Measurements from ENCODE around the gene GFM2.
"Not testable (repeated sequence)": the region's sequence is repeated elsewhere in the genome, so short reads cannot be mapped to it uniquely, and the experiment has no call there.

GFM2 gene

GRCh38 chr5:74765201-74765600, 1.7 kb downstream of the GFM2 start:
- no peaks in the 10 kb centered on the region for H3K27me3 Mint-ChIP-seq
- ATAC-seq (replicated peaks), result no peak
- H3K4me1 Mint-ChIP-seq (ENCODE audit: low read depth in 2 of 2), result peaks cover 22 to 44% of the 10 kb centered on the region in 2 donors
- DNase-seq, result no peak
- H3K36me3 Mint-ChIP-seq (ENCODE audit: insufficient read depth), result peaks cover 33% of the 10 kb centered on the region
- peak overlapping the region in 1 of 2 donors; percentile 16 for H3K27ac Mint-ChIP-seq
- peak overlapping the region; percentile 98 to 100 for H3K4me3 Mint-ChIP-seq
- no peaks in the 10 kb centered on the region for H3K9me3 Mint-ChIP-seq

GRCh38 chr5:74763504-74763903, 3.4 kb downstream of the GFM2 start:
- ATAC-seq (replicated peaks) (no peak), DNase-seq (no peak)
- Mint-ChIP-seq H3K36me3 (ENCODE audit: insufficient read depth) (peaks cover 23% of the 10 kb centered on the region), H3K27ac (no peak overlapping the region), H3K4me3 (no peak overlapping the region), H3K27me3 (no peaks in the 10 kb centered on the region), H3K9me3 (no peaks in the 10 kb centered on the region), H3K4me1 (ENCODE audit: low read depth in 2 of 2) (peaks cover 23 to 43% of the 10 kb centered on the region in 2 donors)

- Mint-ChIP-seq H3K4me1 (ENCODE audit: low read depth in 2 of 2) (peaks cover 23 to 36% of the 10 kb centered on the region in 2 donors), H3K4me3 (no peak overlapping the region), H3K27me3 (no peaks in the 10 kb centered on the region), H3K27ac (no peak overlapping the region), H3K36me3 (ENCODE audit: insufficient read depth) (peaks cover 23% of the 10 kb centered on the region), H3K9me3 (no peaks in the 10 kb centered on the region)
- DNase-seq (no peak), ATAC-seq (replicated peaks) (no peak)
Observed at GRCh38 chr5:74762599-74762998, 4.3 kb downstream of the GFM2 start.

- Mint-ChIP-seq H3K27me3 (no peaks in the 10 kb centered on the region), H3K4me3 (no peak overlapping the region), H3K36me3 (ENCODE audit: insufficient read depth) (peaks cover 24% of the 10 kb centered on the region), H3K27ac (peak overlapping the region in 1 of 2 donors; percentile 35), H3K9me3 (no peaks in the 10 kb centered on the region), H3K4me1 (ENCODE audit: low read depth in 2 of 2) (peaks cover 14 to 30% of the 10 kb centered on the region in 2 donors)
- DNase-seq, result no peak
- no peak for ATAC-seq (replicated peaks)
Observed at GRCh38 chr5:74761241-74761640, 5.7 kb downstream of the GFM2 start.

- H3K27me3 Mint-ChIP-seq; H3K4me3 Mint-ChIP-seq; H3K4me1 Mint-ChIP-seq (ENCODE audit: low read depth in 2 of 2): not testable (repeated sequence)
Observed at GRCh38 chr5:74748742-74749141, 18.2 kb downstream of the GFM2 start.

GRCh38 chr5:74738406-74738805, 28.5 kb downstream of the GFM2 start:
- H3K27me3 Mint-ChIP-seq, result no peaks in the 10 kb centered on the region
- DNase-seq (no peak), ATAC-seq (replicated peaks) (no peak)
- H3K27ac Mint-ChIP-seq, result no peak overlapping the region
- no peaks in the 10 kb centered on the region for H3K9me3 Mint-ChIP-seq
- H3K4me1 Mint-ChIP-seq (ENCODE audit: low read depth in 2 of 2), result no peaks in the 10 kb centered on the region
- no peak overlapping the region for H3K4me3 Mint-ChIP-seq
- H3K36me3 Mint-ChIP-seq (ENCODE audit: insufficient read depth), result peaks cover 59% of the 10 kb centered on the region

More at GRCh38 chr5:74748742-74749141, 18.2 kb downstream of the GFM2 start:
- peaks cover 61% of the 10 kb centered on the region for H3K36me3 Mint-ChIP-seq (ENCODE audit: insufficient read depth)
- not testable (repeated sequence) for DNase-seq; ATAC-seq (replicated peaks); H3K27ac Mint-ChIP-seq; H3K9me3 Mint-ChIP-seq

GRCh38 chr5:74736759-74737158, 30.2 kb downstream of the GFM2 start:
- Mint-ChIP-seq H3K36me3 (ENCODE audit: insufficient read depth) (peaks cover 48% of the 10 kb centered on the region), H3K27ac (no peak overlapping the region), H3K4me1 (ENCODE audit: low read depth in 2 of 2) (no peaks in the 10 kb centered on the region), H3K9me3 (no peaks in the 10 kb centered on the region), H3K4me3 (no peak overlapping the region), H3K27me3 (no peaks in the 10 kb centered on the region)
- DNase-seq (no peak), ATAC-seq (replicated peaks) (no peak)

GRCh38 chr5:74725331-74725730, 41.6 kb downstream of the GFM2 start:
- H3K4me1 Mint-ChIP-seq (ENCODE audit: low read depth in 2 of 2), result no peaks in the 10 kb centered on the region
- H3K4me3 Mint-ChIP-seq, result no peak overlapping the region
- ATAC-seq (replicated peaks) (no peak), DNase-seq (no peak)
- H3K27ac Mint-ChIP-seq, result no peak overlapping the region
- peaks cover 50% of the 10 kb centered on the region for H3K36me3 Mint-ChIP-seq (ENCODE audit: insufficient read depth)
- H3K9me3 Mint-ChIP-seq, result no peaks in the 10 kb centered on the region
- no peaks in the 10 kb centered on the region for H3K27me3 Mint-ChIP-seq

- DNase-seq (no peak), ATAC-seq (replicated peaks) (no peak)
- Mint-ChIP-seq H3K27me3 (no peaks in the 10 kb centered on the region), H3K27ac (no peak overlapping the region), H3K9me3 (no peaks in the 10 kb centered on the region), H3K36me3 (ENCODE audit: insufficient read depth) (peaks cover 46% of the 10 kb centered on the region), H3K4me1 (ENCODE audit: low read depth in 2 of 2) (no peaks in the 10 kb centered on the region), H3K4me3 (no peak overlapping the region)
Observed at GRCh38 chr5:74722271-74722670, 44.6 kb downstream of the GFM2 start.

GRCh38 chr5:74717596-74717995, 49.3 kb downstream of the GFM2 start:
- Mint-ChIP-seq H3K27me3 (no peaks in the 10 kb centered on the region), H3K9me3 (no peaks in the 10 kb centered on the region), H3K4me1 (ENCODE audit: low read depth in 2 of 2) (peaks cover 0 to 4% of the 10 kb centered on the region in 2 donors), H3K36me3 (ENCODE audit: insufficient read depth) (peaks cover 46% of the 10 kb centered on the region), H3K27ac (peak overlapping the region in 1 of 2 donors; percentile 52), H3K4me3 (no peak overlapping the region)
- DNase-seq (no peak), ATAC-seq (replicated peaks) (no peak)

- peaks cover 36% of the 10 kb centered on the region for H3K36me3 Mint-ChIP-seq (ENCODE audit: insufficient read depth)
- no peak for ATAC-seq (replicated peaks)
- H3K27ac Mint-ChIP-seq, result no peak overlapping the region
- H3K9me3 Mint-ChIP-seq, result no peaks in the 10 kb centered on the region
- no peak overlapping the region for H3K4me3 Mint-ChIP-seq
- no peaks in the 10 kb centered on the region for H3K27me3 Mint-ChIP-seq
- DNase-seq, result no peak
- H3K4me1 Mint-ChIP-seq (ENCODE audit: low read depth in 2 of 2), result peaks cover 0 to 5% of the 10 kb centered on the region in 2 donors
Observed at GRCh38 chr5:74693191-74693590, 73.7 kb downstream of the GFM2 start.

GRCh38 chr5:74686962-74687751, 79.8 kb downstream of the GFM2 start:
- Mint-ChIP-seq H3K27me3 (no peaks in the 10 kb centered on the region), H3K4me3 (peak overlapping the region; percentile 68 to 77), H3K27ac (peak overlapping the region in 1 of 2 donors; percentile 77), H3K4me1 (ENCODE audit: low read depth in 2 of 2) (peaks cover 13 to 22% of the 10 kb centered on the region in 2 donors), H3K9me3 (no peaks in the 10 kb centered on the region), H3K36me3 (ENCODE audit: insufficient read depth) (peaks cover 14% of the 10 kb centered on the region)
- DNase-seq, result no peak
- ATAC-seq (replicated peaks), result no peak

- DNase-seq (no peak), ATAC-seq (replicated peaks) (no peak)
- Mint-ChIP-seq H3K4me1 (ENCODE audit: low read depth in 2 of 2) (peaks cover 13 to 22% of the 10 kb centered on the region in 2 donors), H3K4me3 (peak overlapping the region; percentile 68 to 77), H3K27me3 (no peaks in the 10 kb centered on the region), H3K36me3 (ENCODE audit: insufficient read depth) (peaks cover 13% of the 10 kb centered on the region), H3K9me3 (no peaks in the 10 kb centered on the region), H3K27ac (peak overlapping the region; percentile 66 to 77)
Observed at GRCh38 chr5:74685979-74686631, 80.8 kb downstream of the GFM2 start.

All from effector memory CD8-positive, alpha-beta T cell (primary cell).